GM19025 (cell line): ENCODE data around the gene FBLN7.
"Not testable (repeated sequence)": the region's sequence is repeated elsewhere in the genome, so short reads cannot be mapped to it uniquely, and the experiment has no call there.

ENCODE experiments used
- ATAC-seq: cut with Tn5 transposase; IDR thresholded peaks from one replicate; pipeline ENCODE4 v1.9.1; 2021; ENCODE audit warnings: mild to moderate bottlenecking, low read depth, moderate library complexity; ENCODE audit not compliant: unreplicated experiment

The FBLN7 gene

GRCh38 chr2:112181571-112182290, 43.5 kb downstream of the FBLN7 start:
- no peak for ATAC-seq

- ATAC-seq, result no peak
Observed at GRCh38 chr2:112182581-112183034, 44.4 kb downstream of the FBLN7 start.

- ATAC-seq, result no peak
Observed at GRCh38 chr2:112183327-112184025, 45.3 kb downstream of the FBLN7 start.

- no peak for ATAC-seq
Observed at GRCh38 chr2:112184121-112184520, 45.9 kb downstream of the FBLN7 start.

- no peak for ATAC-seq
Observed at GRCh38 chr2:112185131-112185530, 46.9 kb downstream of the FBLN7 start.

- ATAC-seq, result no peak
Observed at GRCh38 chr2:112187046-112187715, 49.0 kb downstream of the FBLN7 start.

- no peak for ATAC-seq
Observed at GRCh38 chr2:112187805-112188596, 49.8 kb downstream of the FBLN7 start.

- ATAC-seq, result no peak
Observed at GRCh38 chr2:112189001-112189556, 50.9 kb downstream of the FBLN7 start.

- ATAC-seq, result no peak
Observed at GRCh38 chr2:112194028-112194427, 55.8 kb downstream of the FBLN7 start.

- no peak for ATAC-seq
Observed at GRCh38 chr2:112194482-112194881, 56.3 kb downstream of the FBLN7 start.

- no peak for ATAC-seq
Observed at GRCh38 chr2:112195167-112195766, 57.1 kb downstream of the FBLN7 start.

GRCh38 chr2:112195950-112196349, 57.8 kb downstream of the FBLN7 start:
- ATAC-seq, result no peak

- no peak for ATAC-seq
Observed at GRCh38 chr2:112197868-112198267, 59.7 kb downstream of the FBLN7 start.

GRCh38 chr2:112198780-112199179, 60.6 kb downstream of the FBLN7 start:
- no peak for ATAC-seq

GRCh38 chr2:112199188-112199587, 61.0 kb downstream of the FBLN7 start:
- no peak for ATAC-seq

- ATAC-seq, result no peak
Observed at GRCh38 chr2:112201696-112202430, 63.7 kb downstream of the FBLN7 start.

GRCh38 chr2:112204411-112204810, 66.2 kb downstream of the FBLN7 start:
- ATAC-seq, result no peak

GRCh38 chr2:112207905-112208304, 69.7 kb downstream of the FBLN7 start:
- ATAC-seq, result not testable (repeated sequence)

- no peak for ATAC-seq
Observed at GRCh38 chr2:112216167-112216566, 78.0 kb downstream of the FBLN7 start.
